GM21447 (cell line): ENCODE data around the gene CCDC57.

Experiments used
- ATAC-seq: cut with Tn5 transposase; IDR thresholded peaks from one replicate; pipeline ENCODE4 v1.9.1; 2021; ENCODE audit not compliant: unreplicated experiment

CCDC57 gene

DNA sequence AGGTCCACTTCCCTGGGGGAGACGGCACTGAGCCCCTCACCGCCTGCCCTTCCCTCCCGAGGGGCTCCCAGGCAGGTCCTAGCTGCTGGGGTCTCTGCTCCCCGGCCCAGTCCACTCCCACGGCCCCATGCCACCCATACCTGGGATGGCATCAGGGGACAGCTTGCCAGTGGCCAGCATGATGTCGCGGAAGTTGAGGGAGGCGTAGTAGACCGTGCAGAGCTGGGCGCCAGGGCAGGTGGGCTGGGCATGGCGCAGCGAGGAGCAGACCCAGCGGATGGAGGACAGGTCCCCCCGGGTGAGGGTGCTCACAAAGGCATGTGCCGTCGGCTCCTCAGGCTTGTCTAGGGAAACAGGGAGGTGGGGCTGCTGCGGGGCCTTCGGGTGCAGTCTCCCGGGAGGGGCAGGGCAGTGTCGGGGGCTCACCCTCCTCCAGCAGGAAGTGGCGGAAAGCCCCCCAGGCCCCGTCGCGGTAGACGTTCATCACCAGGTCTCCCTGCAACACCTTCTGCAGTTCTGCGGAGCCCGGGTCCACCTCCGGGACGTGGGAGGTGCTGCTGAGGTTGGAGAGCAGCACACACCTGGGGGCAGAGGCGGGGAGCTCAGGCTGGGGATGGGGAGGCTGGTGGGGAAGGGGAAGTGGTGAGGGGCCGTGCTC, 128.1 kb downstream of the CCDC57 start:
- ATAC-seq: no peak

DNA sequence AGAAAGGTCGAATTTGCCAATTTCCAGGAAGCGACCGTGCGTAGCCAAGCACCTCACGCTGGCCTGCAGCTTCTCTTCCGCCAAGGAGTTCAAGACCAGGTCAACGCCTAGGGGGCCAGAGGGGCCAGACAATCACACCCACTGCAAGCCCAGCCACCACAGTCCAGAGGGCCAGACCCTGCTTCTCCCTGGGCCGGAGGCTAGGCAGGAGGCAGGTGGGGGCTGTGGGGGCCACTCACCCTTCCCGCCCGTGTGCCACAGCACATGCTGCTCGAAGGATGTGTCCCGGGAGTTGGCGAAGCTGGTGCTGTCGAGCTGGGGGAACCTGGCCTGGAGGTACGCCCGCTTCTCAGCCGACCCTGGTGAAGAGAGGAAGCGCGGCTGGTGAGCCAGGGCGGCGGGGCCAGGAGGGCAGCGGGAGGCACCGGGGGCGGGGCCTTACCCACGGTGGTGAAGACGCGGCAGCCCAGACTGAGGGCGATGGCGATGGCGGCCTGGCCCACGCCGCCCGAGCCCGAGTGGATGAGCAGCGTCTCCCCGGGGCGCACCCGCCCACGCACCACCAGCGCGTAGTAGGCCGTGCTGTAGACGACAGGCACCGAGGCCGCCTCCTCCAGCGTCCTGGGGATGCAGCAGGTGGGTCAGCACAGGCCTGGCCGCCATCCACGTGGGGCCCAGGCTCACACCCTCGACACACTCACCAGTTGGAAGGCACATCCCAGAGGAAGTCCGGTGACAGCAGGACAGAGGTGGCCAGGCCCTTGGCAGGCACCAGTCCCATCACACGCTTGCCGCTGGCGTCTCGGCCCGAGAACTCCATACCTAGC, 128.9 kb downstream of the CCDC57 start:
- no peak for ATAC-seq

DNA sequence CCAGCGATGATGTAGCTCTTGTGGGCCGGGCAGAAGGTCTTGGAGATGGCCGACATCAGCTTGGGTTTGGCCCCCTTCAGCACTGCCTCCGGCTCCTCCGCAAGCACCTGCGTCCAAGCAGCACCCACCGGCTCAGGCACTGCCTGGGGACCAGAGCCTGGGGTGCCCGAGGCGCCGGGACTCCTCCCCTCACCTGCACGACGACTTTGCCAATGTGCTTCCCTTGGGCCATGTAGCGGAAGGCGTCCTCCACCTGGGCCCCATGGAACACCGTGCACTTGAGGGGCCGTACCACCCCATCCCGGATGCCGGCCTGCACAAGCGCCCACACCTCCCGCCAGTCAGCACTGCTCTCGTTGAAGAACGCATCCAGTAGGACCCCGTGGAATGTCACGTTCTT, 129.6 kb downstream of the CCDC57 start:
- ATAC-seq: no peak

DNA sequence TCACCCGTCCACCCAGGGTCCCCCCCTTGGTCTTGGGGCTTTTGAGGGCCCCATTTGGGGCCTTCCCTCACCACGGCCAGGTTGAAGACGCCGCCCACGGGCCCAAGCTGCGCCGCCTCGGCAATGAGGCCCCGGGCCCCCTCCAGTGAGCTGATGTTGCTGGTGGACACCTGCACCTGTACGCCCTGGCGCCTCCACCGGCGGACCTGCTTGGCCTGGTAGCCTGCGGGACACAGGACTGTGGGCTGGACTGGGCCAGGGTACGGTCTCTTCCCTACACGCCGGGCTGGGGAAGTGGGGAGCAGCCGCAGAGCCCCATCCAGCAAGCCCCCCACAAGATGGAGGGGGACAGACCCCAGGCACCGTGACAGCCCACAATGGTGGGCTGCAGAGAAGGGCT, 130.2 kb downstream of the CCDC57 start:
- no peak for ATAC-seq

DNA sequence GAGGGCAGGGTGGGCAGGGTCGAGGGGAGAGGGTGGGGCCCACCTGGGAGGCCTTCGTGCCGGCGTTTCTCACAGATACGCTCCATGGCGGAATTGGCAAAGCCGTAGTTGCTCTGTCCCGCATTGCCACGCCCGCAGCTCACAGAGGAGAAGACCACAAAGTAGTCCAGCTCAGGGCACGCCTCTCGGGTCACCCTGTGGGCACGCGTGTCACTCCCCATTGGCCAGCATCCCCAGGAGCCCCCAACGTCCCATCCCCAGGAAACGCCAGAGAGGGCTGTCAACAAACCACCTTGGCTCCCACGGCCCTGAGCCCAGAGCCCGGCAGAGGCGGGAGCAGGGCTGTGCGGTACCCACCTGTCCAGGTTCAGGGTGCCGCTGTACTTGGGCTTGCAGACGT, 130.7 kb downstream of the CCDC57 start:
- no peak for ATAC-seq

DNA sequence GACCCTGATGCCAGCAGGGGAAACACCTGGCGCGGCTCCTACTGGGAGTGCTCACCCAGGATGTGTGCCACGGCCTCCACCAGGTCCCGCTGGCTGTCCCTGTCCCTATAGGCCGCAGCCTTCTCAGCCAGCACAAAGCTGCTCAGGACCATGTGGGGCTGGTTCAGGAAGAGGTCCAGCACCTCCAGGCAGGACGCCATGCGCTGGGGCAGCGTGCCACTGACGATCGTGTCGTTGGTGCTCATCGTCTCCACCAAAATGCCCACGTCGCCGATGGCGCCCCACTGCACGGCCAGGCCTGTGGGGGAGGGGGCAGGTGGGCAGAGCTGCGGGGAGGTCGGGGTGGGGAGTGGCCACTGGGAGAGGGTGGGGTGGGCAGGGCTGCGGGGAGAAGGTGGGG, 131.1 kb downstream of the CCDC57 start:
- no peak for ATAC-seq

DNA sequence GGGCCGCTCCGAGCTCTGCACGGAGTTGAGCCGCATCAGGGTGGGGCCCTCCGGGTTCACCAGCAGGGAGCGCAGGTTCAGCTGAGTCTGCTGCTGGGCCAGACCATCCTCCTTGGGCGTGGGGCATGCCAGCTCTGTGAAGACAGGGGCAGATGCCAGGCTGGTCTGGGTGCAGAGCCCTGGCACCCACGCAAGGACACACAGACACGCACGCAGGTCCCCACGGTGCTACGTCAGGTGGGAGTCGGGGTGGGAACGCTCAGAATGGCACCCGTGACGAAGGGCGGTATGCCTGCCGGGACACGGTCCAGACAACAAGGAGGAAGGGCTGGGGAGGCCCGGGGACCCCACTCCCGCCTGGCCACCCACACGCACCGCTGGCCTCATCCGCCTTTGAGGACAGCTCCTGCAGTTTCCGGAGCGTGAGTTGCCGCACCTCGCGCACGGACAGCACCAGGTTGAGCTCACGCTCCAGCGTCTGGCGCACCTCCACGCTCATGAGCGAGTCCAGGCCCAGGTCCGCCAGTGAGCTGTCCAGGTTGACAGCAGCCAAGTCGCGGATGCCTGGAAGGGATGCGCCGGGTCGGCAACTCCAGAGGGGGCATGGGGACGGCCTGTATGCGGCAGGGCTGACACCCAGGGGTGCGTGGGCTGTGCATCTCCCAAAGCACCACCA, 131.7 kb downstream of the CCDC57 start:
- no peak for ATAC-seq

DNA sequence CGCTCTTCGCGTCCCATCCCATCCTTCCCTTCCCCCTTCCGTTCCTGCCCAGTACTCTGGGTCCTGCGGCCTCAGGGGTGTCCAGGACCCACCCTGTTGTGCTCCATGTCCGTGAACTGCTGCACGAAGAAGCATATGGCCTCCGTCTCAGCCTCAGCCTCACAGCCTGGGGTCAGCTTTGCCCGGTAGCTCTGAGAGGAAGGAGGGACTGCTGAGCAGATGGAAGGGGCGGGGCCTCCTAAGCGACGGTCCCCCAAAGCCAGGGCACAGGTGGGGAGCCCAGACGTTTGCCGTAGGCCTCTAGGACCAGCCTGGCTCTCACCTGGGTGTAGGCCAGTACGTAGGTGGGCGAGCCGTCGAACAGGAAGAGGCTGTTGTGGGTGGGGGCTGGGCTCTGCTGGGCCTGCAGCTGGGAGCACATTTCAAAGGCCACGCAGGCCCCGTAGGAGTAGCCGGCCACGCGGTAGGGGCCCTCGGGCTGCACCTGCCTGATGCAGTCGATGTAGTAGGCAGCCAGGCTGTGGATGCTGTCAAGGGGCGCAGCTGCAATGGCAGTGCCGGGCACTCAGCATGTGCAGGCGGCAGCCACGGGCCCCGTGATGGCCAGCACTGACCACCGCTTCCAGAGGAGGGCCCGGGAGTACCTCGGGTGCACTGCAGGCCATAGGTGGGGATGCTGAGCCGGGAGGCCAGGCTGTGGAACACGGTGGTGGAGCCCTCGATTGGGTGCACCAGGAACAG, 132.4 kb downstream of the CCDC57 start:
- ATAC-seq: no peak

DNA sequence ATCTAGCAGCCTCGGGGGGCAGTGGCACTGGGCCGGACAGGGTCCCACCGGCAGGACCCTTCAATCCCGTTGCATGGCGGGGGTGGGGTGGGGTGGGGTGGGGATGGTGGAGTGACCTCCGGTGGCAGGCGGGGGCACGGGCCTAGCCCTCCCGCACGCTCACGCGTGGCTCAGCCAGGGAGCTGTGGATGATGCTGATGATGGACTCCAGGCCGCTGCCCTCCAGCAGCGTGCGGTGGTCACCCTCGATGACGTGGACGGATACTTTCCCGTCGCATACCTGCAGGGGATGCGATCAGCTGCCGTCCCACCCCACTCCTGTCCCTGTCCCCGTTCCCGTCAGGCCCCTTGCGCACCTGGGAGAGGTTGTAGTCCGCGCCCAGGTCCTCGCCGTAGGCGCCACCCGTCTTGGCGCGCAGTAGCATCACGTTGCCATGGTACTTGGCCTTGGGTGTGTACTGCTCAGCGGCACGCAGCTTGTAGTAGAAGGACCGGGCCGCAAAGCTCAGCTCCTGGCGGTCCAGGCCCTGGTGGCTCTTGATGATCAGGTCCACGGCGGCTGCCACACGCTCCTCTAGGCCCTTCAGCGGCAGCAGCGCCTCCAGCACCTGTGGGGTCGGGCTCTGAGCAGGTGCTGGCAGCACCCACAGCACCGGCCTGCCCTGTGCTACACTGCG, 133.5 kb downstream of the CCDC57 start:
- ATAC-seq: no peak

DNA sequence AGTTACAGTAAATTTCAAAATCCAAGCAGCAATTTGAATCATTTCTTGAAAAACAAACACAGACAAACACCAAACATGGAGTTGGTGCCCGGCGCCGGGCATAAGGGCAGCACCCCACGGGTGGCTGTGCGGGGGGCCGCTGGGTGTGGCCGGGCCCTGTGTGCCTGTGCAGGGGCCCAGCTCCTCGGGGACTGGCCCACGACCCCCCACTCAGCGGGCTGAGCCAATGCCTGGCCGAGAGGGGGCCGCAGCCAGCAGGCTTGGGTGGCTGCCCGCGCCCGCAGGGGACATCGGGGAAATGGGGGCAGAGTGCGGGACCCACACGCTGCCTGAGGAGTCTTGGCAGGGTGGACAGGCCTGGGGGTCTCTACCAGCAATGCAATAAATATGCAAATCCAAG, 134.2 kb downstream of the CCDC57 start:
- no peak for ATAC-seq

DNA sequence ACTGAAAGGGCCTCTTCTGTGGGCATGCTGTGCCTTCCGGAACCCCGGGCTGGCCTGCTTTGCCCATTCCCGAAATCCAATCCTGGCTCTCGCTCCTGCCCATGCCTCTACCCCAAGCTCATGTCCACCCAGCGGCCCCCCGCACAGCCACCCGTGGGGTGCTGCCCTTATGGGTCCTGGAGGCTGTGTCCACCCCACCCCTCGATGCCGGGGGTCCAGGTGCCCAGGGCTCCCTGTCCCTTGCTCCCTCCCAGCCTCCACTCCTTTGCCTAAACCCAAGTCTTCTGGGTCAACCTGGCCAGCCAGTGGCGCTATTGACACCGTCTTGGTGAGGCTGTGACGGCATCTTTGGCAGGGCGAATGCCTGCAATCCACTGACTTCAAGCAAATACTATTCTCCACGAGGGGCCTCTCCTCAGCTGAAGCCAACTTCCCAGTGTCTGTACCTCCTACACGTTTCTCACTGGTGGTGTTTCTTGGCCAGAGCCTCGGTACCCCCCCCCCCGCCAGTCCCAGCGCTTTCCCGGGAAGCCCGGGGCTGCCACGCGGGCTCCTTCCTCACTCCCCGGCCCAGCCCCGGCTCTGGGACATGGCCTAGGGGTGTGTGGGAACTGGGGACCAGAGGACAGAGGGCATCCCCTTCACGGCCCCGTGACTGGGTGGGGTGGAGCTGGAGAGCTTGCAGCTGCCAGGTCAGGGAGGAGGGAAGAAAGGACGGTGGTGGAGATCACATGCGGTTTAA, 134.9 kb downstream of the CCDC57 start:
- ATAC-seq: no peak

DNA sequence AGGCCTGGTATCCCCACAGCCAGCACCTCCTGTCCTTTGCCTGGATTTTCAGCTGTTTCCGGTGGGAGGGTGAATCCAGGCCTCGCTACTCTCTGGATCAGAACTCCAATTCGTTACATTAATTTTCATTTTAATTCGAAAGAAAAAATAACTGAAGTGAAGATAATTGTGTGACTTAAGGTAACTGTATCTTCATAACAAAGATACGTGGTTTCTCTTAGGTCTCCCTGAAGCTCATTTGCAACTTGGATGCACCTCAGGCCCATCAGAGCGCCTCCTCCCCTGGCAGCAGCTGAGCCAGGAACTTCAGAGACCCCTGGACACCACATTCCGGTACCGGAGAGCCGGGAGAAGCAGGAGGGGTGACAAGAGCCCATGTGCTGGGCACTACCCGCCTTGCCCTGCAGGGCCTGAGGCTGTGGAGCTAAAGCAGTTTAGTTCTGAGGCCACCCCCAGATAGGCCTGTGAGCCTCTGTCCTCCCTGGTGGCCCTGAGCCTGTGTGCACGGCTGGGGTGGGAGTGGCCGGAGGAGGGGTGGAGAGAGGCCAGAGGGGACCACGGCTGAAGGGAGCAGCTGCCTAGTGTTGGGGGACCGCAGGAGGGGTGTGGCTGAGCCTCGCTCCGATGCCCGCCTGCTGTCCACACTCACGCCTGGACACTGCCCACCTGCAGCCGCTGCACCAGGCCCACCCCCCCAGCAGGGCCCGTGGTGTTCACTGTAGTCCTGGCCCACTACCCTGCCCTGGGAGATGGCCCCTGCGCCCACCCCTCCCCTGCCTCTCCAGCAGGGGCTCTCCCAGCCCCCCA, 135.7 kb downstream of the CCDC57 start:
- no peak for ATAC-seq

DNA sequence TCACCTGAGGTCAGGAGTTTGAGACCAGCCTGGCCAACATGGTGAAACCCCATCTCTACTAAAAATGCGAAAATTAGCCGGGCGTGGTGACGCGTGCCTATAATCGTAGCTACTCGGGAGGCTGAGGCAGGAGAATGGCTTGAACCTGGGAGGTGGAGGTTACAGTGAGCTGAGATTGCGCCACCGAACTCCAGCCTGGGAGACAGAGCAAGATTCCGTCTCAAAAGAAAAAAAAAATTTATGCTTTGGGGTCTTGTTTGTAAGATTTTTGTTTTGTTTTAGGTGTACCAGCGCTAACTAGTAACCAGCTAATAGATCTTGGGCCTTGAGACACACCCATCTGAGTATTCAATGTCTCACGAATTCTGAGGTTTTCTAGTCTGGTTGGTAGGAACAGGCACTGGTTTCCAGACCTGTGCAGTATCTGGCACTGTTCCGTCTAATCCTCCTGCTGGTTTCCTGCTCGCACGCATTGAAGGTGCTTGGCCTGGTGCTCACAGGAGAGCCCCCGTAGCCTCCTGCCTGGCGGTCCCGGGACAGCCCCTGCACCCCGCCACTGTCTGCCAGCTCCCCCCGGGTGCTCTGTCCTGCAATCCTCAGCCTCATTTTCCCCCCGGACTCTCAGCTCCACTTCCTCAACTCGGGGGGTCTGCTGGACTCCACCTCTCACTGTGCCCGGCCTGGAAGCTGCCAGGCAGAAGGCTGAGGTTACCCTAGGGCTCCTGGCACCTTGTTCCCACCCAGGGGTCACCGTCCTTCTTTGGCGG, 136.4 kb downstream of the CCDC57 start:
- no peak for ATAC-seq

DNA sequence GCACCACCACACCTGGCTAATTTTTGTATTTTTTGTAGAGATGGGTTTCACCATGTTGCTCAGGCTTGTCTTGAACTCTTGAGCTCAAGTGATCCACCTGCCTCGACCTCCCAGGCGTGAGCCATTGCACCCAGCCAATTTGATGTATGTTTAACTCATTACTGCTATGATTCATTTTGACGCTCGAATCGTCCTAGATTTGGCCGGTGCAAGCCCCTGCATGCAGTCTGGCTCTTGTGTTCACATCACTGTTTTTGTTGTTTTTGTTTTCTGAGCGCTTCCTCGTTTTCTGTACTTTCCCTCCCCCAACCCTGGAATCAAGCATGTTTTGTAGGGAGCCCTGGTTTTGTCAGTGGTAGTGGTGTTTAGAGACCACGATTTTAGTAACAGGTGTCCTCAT, 139.2 kb downstream of the CCDC57 start:
- no peak for ATAC-seq

DNA sequence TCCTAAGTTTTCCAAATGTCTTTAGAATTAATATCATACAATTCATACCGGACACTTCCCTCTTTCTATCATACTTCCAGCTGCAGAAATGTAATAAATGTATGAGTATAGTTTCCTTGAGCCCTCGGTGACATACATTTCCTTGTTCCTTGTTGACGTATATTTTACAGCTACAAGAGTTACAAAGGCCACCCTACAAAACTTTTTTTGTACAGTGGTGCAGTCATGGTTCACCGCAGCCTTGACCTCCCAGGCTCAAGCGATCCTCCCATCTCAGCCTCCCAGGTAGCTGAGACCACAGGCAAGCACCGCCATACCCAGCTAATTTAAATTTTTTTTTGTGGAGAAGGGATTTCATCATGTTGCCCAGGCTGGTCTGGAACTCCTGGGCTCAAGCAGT, 139.8 kb downstream of the CCDC57 start:
- no peak for ATAC-seq

DNA sequence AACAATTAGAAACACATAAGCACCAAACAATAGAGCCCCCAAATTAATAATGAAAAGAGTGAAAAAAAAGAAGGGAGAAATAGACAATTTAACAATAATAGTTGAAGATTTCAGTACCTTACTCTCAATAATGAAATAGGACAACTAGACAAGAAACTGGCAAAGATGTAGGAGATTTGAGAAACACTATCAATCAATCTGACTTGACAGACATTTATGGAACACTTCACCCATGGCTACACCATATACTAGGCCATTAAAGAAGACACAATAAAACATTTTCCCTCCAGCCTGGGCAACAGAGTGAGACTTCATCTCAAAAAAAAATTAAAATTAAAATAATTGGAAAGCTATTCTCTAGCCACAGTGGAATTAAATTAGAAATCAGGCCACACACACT, 142.0 kb downstream of the CCDC57 start:
- no peak for ATAC-seq

DNA sequence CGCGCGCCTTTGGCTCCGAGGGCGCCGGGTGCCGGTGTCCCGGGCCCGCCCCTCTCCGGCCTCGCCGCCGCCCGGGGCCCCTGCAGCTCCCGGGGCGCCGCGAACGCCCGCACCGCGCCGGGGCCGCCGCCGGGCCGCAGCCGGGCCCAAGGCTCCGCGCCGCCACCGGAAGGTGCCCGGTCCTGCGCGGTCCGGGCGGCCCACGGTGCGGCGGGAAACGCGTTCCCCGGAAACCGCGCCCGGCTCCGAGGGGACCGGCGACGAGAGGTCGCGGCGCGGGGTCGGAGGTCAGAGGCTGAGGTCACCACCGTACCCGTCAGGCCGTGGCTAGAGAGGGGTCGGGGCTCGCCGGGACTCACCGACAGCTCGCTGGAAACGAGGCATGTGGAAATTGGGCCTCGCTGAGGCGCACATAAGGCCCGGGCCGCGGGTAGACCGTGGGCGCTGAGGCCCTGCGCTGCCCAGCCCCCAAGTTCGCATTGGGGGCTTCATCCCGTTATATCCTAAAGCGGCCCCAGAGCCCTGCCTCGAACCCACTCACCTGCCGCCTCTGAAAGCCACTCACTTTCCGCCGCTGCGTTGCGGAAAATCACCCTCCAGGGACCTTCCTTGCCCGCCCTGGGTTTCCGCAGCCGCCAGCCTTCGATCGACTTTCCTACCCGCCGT, 146.9 kb downstream of the CCDC57 start, which contains the start of gene DUS1L:
Gene DUS1L, minus strand, starts transcription at position 167 of the 666 bp plus-strand sequence. CDS start 745 bp downstream, outside the sequence.
- no peak for ATAC-seq

DNA sequence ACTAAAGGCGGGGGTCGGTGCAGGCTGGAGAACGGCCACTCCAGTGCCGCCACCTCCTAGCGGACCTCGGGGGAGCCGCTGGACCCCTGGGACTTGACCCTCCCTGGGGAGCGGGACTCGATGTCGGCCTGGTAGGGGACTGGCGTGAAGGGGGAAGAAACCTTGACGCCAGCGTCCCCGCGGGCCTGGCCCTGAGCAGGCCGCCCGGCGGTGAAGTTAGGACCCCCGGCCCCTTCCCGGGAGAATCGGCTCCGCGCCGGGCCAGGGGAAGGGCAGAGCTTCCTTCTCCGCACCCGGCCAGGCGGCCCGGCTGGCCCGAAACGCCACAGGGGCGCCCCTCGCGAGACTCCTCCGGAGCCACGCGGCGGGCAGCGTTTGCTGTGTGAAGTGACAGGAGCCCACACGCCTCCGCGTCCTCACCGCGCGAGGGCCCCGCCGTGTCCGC, 147.4 kb downstream of the CCDC57 start:
- ATAC-seq: no peak
